GM21723 (cell line): ENCODE measurements around the gene RALGPS2.
"Not testable (repeated sequence)": the region's sequence is repeated elsewhere in the genome, so short reads cannot be mapped to it uniquely, and the experiment has no call there.

Experiments
- ATAC-seq: cut with Tn5 transposase; IDR thresholded peaks from one replicate; pipeline ENCODE4 v1.9.1; 2021; ENCODE audit warnings: mild to moderate bottlenecking, moderate library complexity; ENCODE audit not compliant: unreplicated experiment

The RALGPS2 gene

DNA sequence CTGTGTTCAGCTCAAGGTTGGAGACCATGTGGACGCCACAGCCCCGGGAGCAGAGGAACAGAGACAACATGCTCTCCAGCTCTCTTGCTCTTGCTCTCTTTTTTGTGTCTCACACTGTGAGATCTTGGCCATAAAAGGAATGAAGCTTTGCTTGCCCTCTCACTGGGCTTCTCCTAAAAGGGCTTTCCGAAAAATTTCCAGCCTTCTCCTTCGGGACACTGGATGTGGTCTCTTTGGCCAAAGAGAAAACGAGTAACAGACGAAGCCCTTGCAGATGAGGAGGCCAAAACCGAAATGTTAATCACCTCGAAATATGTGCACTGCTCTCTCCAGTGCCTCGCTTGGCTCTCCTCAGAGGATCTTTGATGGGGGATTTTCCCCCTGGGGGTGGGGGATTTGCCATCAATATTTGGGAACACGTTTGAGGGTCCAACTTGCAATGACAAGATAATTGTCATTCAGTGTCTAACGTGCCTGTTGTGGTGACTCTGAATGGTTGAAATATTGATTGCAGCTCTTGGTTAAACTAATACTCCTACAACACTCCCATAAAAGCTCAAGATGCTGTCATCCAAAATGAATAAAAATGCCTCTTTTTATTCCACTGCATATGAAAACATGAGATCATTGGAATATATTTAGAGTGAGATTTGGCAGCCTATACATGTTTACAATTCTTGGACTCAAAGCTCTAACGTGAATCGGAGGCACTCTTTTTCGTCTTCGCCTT, 214.5 kb downstream of the RALGPS2 start:
- ATAC-seq, result no peak

GRCh38 chr1:178940068-178940765, 215.2 kb downstream of the RALGPS2 start:
- ATAC-seq, result no peak

DNA sequence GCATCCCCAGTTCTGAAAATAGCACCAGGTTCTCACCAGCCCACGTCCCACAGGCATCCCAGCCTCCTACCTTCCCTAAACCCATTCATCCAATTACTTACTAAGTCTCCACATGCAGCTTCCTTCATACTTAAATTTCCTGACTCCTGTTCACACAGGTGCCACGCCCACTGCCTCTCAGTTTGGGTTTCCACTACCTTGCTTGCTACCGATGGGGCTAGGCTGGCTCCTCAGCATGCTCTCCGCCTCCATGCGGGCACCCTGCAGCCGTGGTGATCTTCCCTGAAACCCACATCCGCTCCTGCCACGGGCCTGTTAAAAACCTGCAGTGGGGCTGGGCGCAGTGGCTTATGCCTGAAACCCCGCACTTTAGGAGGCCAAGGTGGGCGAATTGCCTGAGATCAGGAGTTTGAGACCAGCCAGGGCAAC, 216.2 kb downstream of the RALGPS2 start:
- no peak for ATAC-seq

GRCh38 chr1:178941849-178942248, 216.8 kb downstream of the RALGPS2 start:
- no peak for ATAC-seq

GRCh38 chr1:178942285-178943198, 217.5 kb downstream of the RALGPS2 start:
- no peak for ATAC-seq

DNA sequence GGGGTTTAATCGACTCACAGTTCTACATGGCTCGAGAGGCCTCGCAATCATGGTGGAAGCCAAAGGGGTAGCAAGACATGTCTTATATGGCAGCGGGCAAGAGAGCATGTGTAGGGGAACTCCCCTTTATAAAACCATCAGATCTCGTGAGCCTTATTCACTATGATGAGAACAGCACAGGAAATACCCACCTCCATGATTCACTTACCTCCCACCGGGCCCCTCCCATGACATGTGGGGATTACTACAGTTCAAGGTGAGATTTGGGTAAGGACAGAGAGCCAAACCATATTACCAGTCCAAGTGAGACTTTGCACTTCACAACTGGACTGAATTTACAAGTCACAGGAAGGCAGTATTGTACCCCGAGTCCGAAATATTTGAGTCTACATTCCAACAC, 219.7 kb downstream of the RALGPS2 start:
- ATAC-seq, result no peak

DNA sequence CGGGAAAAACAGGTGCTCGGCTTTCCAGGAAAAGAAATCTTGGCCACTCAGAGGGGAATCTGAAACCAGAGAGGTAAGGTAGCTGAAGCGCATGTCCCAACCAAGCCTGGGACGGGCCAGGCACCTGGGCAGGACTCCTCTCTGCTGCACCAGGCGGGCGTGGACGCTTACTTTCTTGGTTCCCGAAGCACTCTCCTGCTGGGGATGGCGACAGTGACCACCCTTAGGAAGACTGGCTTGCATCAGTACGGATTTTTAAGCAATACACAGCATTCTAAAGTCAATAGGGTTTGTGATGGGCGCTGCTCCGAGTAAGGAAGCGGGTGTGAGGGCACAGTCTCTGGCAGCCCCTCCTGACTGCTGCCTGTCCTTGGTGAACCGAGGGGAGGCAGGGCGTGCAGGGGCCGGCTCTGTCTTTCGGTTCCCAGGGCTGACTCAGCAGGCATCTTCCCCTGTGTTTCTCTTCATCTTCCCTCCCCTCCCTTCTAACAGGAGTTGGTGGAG, 220.8 kb downstream of the RALGPS2 start:
- no peak for ATAC-seq

DNA sequence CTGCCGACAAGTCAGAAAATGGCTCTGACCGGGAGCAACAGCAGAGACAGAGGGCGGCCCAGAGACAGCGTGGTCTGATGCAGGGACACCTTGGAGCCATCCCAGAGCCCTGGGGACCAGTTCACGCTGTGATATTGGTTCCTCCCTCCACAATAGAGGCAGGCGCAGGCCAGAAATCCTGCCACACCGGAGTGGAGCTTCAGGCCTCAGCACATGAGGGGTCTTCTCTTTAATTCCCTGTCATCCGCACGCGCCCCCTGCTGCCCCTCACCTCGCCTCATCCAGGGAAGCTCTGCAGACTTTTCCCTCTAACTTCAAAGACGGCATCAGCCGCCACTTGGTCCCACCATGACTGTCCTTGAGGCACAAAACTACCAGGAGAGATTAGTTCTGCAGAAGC, 221.4 kb downstream of the RALGPS2 start:
- no peak for ATAC-seq

DNA sequence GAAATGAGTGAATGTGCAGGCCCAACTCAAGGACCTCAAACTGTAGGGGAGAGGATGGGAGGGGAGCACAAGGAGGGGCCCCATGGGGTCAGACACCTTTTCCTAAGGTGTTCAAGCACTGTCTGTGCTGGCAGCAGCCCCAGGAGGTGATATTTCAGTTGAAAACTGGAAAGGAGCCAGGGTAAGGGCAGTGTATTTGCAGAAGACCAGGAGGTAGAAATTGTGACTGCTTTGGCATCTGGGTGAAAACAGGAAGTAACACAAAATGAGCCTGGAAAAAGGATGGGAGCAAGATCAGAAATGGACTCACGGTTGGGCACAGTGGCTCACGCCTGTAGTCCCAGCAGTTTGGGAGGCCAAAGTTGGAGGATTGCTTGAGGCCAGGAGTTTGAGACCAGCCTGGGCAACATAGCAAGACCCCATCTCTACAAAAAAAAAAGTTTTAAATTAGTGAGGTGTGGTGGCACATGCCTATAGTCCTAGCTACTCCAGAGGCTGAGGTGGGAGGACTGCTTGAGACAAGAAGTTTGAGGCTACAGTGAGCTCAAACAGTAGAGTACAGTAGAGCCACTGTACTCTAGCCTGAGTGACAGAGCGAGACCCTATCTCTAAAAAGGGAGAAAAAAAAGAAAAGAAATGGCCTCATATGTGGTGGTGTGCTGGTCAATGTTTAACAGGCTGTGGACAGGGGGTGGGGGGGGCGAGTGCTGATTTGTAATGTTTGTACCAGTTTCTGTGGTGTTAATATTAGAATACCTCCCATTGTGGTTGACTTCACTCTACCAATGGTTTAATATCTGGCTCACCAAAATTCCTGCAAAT, 222.0 kb downstream of the RALGPS2 start:
- no peak for ATAC-seq

DNA sequence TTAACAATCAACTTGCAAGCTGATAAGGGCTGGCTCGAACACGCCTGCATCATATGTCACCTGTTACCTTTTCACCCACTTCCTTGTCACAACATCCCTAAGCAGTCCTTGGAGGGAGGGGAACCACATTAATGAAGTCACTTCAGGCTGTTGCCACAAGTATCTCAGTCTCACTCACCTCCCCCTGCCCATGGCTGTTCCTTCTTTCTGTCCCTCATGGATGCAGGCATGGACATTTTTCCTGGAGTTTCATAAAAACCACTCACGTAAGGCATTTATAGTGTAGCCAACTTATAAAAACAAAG, 222.6 kb downstream of the RALGPS2 start:
- ATAC-seq, result no peak

- ATAC-seq, result no peak
Measured at GRCh38 chr1:178948676-178949075, 223.6 kb downstream of the RALGPS2 start.

DNA sequence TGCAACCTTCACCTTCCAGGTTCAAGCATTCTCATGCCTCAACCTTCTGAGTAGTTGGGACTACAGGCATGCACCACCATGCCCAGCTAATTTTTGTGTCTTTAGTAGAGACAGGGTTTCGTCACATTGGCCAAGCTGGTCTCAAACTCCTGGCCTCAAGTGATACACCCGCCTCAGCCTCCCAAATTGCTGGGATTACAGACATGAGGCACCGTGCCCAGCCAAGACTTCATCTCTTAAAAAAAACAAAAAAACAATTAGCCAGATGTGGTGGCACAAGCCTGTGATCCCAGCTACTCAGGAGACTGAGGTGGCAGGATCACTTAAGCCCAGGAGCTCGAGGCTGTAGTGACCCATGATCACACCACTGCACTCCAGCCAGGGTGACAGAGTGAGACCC, 224.8 kb downstream of the RALGPS2 start:
- ATAC-seq, result not testable (repeated sequence)

- no peak for ATAC-seq
Measured at GRCh38 chr1:178951600-178951999, 226.6 kb downstream of the RALGPS2 start.

- no peak for ATAC-seq
Measured at GRCh38 chr1:178953034-178953433, 228.0 kb downstream of the RALGPS2 start.

DNA sequence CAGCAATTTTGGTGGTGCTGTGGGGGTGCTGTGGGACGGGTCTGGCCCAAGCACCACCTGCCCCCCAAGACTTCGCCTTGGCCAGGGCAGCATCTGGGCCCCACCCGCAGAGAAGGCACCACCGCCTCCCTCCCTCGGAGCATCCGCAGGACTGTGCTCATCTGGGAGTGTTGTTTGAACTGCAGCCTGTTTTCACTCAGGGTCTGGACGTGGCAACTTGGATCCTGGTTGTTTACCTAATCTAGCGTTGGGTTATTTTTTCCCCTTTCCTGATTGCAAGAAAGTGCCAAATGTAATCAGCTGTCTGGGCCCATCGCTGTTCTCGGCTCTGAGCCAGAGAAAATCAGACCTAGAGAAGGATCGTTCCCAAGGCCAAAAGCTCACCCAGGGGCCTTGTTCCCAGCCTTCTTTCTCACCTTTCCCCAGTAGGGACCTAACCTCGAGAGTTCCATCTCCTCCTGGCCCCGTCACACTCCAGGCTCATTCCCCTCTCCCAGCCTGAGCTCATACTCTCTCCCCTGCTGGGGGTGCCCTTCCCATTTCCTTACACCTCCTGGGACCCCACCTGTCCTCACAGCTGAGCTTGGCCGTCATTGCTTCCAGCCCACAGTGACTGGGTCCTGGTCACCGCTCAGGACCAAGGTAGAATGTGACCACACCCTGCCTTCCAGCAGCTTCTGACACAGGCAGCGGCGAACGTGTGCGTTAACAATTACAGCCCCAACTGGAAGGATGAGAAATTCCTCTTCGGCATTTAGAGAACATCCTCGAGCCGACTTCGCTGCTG, 228.7 kb downstream of the RALGPS2 start:
- no peak for ATAC-seq

DNA sequence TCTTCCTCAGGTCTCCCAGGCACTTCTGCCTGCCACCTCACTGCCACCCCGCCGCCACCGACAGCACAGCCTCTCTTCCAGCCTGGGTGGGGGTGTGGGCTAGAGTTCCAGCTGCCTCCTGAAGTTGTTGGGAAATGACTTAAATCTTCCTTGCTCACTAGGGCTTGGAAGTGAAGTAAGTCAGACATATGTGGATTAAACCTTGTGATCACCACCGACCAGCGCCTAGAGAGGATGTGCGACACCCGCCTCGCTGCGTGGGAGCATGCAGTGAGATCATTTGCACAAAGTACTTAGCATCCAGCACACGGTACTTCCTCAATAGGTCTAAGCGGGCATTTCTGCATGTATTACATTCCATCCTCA, 229.3 kb downstream of the RALGPS2 start:
- no peak for ATAC-seq

DNA sequence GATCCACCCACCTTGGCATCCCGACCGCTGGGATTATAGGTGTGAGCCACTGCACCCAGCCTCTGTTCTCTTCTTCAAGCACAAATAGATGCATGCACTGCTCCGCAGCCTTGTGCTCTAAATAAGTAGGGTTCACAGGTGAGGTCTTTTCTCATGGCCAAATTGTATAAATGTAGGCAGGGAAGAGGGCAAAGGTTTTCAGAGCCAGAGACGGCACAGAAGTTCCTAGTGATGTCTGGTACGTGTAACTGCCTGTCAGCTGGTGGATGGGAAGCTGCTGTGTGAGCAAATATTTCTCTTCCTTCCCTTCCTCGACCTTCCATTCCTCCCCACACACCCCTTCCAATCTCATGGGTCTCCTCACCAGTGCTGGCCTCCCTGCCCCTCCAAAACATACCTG, 229.9 kb downstream of the RALGPS2 start:
- no peak for ATAC-seq

GRCh38 chr1:178955391-178955954, 230.4 kb downstream of the RALGPS2 start:
- ATAC-seq, result no peak

GRCh38 chr1:178958491-178958890, 233.4 kb downstream of the RALGPS2 start:
- no peak for ATAC-seq
